ENCODE measurements around the gene VSIG8. TPM values are rescaled to one million over a fixed set of nuclear protein-coding genes. Genes with fewer than 3 reads are reported as not detected.
A peak's percentile ranks its signal among the peaks of the same experiment; 100 is the strongest.
"Not testable (repeated sequence)": the region's sequence is repeated elsewhere in the genome, so short reads cannot be mapped to it uniquely, and the experiment has no call there.

The VSIG8 gene
- total RNA-seq, 2 donors from 2014 or later, result not detected

DNA sequence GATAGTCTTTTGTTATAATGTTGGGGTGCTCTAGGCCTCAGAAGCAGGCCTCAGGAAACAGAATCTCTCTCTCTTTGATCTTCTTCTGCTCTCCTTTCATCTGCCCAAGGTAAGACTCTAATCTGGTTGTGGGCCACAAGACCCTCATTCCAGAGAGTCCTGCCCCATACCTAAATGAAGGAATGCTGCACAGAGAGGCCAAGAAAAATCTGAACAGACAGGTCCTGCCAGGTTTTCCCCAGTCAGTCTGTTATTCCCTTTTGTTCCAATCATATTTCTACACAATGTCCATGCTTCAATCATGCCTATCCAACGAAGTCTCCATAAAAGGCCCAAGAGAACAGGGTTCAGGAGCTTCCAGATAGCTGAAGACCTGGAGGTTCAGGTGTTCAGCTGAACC is 44.5 kb upstream of the VSIG8 start:
- no peak overlapping the region for H3K9ac ChIP-seq (ENCODE audit: extremely low read depth, low read length, poor library complexity, severe bottlenecking)
- H3K36me3 ChIP-seq (ENCODE audit: control insufficient read depth, insufficient read depth, low read length), result no peaks in the 10 kb centered on the region
- H3K9me3 ChIP-seq (ENCODE audit: control insufficient read depth, low read length), result peaks cover 16% of the 10 kb centered on the region
- Mint-ChIP-seq H3K27ac (no peak overlapping the region), H3K4me1 (peaks cover 45% of the 10 kb centered on the region), H3K9me3 (peaks cover 13% of the 10 kb centered on the region), H3K36me3 (ENCODE audit: low read depth) (no peaks in the 10 kb centered on the region), H3K27me3 (ENCODE audit: insufficient read depth) (peaks cover 8% of the 10 kb centered on the region), H3K4me3 (no peak overlapping the region)
- WGBS, 2 experiments (ENCODE audit: insufficient coverage in 1 of 2, insufficient read length in 1 of 2), result 100% methylated on average over 1 of the region's 1 CpG
- no peak overlapping the region for H3K27ac ChIP-seq (ENCODE audit: low read depth, low read length)
- H3K4me1 ChIP-seq (ENCODE audit: control insufficient read depth, insufficient read depth, low read length), result peaks cover 47% of the 10 kb centered on the region
- H3K27me3 ChIP-seq (ENCODE audit: control insufficient read depth, insufficient read depth, low read length, poor library complexity, severe bottlenecking), result no peaks in the 10 kb centered on the region
- H3K4me3 ChIP-seq (ENCODE audit: low read length), result peak overlapping the region; percentile 55
- TF ChIP-seq, protein P1, sequence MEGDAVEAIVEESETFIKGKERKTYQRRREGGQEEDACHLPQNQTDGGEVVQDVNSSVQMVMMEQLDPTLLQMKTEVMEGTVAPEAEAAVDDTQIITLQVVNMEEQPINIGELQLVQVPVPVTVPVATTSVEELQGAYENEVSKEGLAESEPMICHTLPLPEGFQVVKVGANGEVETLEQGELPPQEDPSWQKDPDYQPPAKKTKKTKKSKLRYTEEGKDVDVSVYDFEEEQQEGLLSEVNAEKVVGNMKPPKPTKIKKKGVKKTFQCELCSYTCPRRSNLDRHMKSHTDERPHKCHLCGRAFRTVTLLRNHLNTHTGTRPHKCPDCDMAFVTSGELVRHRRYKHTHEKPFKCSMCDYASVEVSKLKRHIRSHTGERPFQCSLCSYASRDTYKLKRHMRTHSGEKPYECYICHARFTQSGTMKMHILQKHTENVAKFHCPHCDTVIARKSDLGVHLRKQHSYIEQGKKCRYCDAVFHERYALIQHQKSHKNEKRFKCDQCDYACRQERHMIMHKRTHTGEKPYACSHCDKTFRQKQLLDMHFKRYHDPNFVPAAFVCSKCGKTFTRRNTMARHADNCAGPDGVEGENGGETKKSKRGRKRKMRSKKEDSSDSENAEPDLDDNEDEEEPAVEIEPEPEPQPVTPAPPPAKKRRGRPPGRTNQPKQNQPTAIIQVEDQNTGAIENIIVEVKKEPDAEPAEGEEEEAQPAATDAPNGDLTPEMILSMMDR (conservative IDR thresholded peaks at IDR 0.05), result no peak
- no peak for DNase-seq

DNA sequence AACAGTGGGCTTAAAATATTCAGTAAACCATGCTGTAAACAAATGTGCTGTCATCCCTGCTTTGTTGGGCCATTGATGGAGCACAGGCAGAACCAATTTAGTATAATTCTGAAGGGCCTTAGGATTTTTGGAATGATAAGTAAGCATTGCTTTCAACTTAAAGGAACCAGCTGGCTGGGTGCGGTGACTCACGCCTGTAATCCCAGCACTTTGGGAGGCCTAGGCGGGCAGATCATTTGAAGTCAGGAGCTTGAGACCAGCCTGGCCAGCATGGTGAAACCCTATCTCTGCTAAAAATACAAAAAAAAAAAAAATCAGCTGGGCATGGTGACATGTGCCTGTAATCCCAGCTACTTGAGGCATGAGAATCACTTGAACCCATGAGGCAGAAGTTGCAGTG is 41.6 kb upstream of the VSIG8 start:
- Mint-ChIP-seq H3K27me3 (ENCODE audit: insufficient read depth) (peaks cover 12% of the 10 kb centered on the region), H3K4me1 (peaks cover 36% of the 10 kb centered on the region), H3K9me3 (peaks cover 15% of the 10 kb centered on the region)
- not testable (repeated sequence) for H3K4me3 Mint-ChIP-seq; DNase-seq; H3K4me3 ChIP-seq (ENCODE audit: low read length); H3K27me3 ChIP-seq (ENCODE audit: control insufficient read depth, insufficient read depth, low read length, poor library complexity, severe bottlenecking); H3K36me3 Mint-ChIP-seq (ENCODE audit: low read depth); H3K27ac ChIP-seq (ENCODE audit: low read depth, low read length); H3K36me3 ChIP-seq (ENCODE audit: control insufficient read depth, insufficient read depth, low read length); H3K9ac ChIP-seq (ENCODE audit: extremely low read depth, low read length, poor library complexity, severe bottlenecking); H3K27ac Mint-ChIP-seq
- H3K4me1 ChIP-seq (ENCODE audit: control insufficient read depth, insufficient read depth, low read length), result peaks cover 22% of the 10 kb centered on the region
- 82% methylated on average over 3 of the region's 3 CpGs; no CpG with 5 or more reads in 1 of the 2 experiments for WGBS, 2 experiments (ENCODE audit: insufficient coverage in 1 of 2, insufficient read length in 1 of 2)
- peaks cover 16% of the 10 kb centered on the region for H3K9me3 ChIP-seq (ENCODE audit: control insufficient read depth, low read length)

- TF ChIP-seq, protein P1 (conservative IDR thresholded peaks at IDR 0.05), result no peak
- Mint-ChIP-seq H3K9me3 (peaks cover 15% of the 10 kb centered on the region), H3K36me3 (ENCODE audit: low read depth) (no peaks in the 10 kb centered on the region), H3K4me3 (no peak overlapping the region), H3K27ac (no peak overlapping the region), H3K27me3 (ENCODE audit: insufficient read depth) (peaks cover 18% of the 10 kb centered on the region), H3K4me1 (peaks cover 24% of the 10 kb centered on the region)
- H3K4me3 ChIP-seq (ENCODE audit: low read length), result no peak overlapping the region
- 99 to 100% methylated on average over 3 of the region's 3 CpGs for WGBS, 2 experiments (ENCODE audit: insufficient coverage in 1 of 2, insufficient read length in 1 of 2)
- H3K9ac ChIP-seq (ENCODE audit: extremely low read depth, low read length, poor library complexity, severe bottlenecking), result no peak overlapping the region
- peak; percentile 17 for DNase-seq
- peaks cover 11% of the 10 kb centered on the region for H3K4me1 ChIP-seq (ENCODE audit: control insufficient read depth, insufficient read depth, low read length)
- no peaks in the 10 kb centered on the region for H3K27me3 ChIP-seq (ENCODE audit: control insufficient read depth, insufficient read depth, low read length, poor library complexity, severe bottlenecking)
- H3K36me3 ChIP-seq (ENCODE audit: control insufficient read depth, insufficient read depth, low read length), result no peaks in the 10 kb centered on the region
- peaks cover 16% of the 10 kb centered on the region for H3K9me3 ChIP-seq (ENCODE audit: control insufficient read depth, low read length)
- no peak overlapping the region for H3K27ac ChIP-seq (ENCODE audit: low read depth, low read length)
These were observed 40.1 kb upstream of the VSIG8 start for GRCh38 chr1:159902541-159902940.

DNA sequence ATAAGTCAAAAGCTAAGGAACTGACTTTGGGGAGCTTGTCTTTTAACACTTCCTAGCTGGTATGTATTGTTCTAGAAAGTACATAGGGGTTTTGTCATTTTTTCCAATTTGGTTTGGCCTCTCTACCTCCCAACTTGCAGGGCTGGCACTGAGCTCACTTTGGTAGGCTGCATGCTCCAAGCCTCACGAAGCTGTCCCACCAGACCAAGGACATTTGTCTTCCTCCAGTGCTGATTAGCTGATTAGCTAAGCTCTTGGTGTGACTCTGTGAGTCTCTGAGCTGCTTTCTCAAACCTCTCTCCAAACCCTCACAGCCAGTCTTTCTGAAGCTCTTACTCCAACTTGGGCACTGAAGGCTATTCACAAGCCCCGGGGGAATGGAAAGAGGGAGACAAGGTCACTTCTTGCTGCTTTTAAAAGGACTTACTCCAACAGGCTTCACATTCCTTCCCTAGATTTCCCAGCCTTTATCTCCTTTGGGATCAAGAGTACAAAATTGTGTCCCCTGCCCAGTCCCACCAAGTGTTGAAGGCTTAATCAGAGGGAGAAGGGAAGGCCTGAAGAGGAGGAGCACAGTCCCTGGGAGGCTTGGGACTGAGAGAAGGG is 38.4 kb upstream of the VSIG8 start:
- H3K27me3 ChIP-seq (ENCODE audit: control insufficient read depth, insufficient read depth, low read length, poor library complexity, severe bottlenecking), result no peaks in the 10 kb centered on the region
- H3K9ac ChIP-seq (ENCODE audit: extremely low read depth, low read length, poor library complexity, severe bottlenecking), result no peak overlapping the region
- H3K9me3 ChIP-seq (ENCODE audit: control insufficient read depth, low read length), result peaks cover 16% of the 10 kb centered on the region
- H3K27ac Mint-ChIP-seq, result peak overlapping the region; percentile 37
- H3K36me3 Mint-ChIP-seq (ENCODE audit: low read depth), result no peaks in the 10 kb centered on the region
- TF ChIP-seq, protein P1 (conservative IDR thresholded peaks at IDR 0.05), result no peak
- H3K36me3 ChIP-seq (ENCODE audit: control insufficient read depth, insufficient read depth, low read length), result no peaks in the 10 kb centered on the region
- H3K27me3 Mint-ChIP-seq (ENCODE audit: insufficient read depth), result peaks cover 24% of the 10 kb centered on the region
- peaks cover 12% of the 10 kb centered on the region for H3K4me1 ChIP-seq (ENCODE audit: control insufficient read depth, insufficient read depth, low read length)
- peak overlapping the region; percentile 34 for H3K4me3 Mint-ChIP-seq
- DNase-seq, result no peak
- H3K27ac ChIP-seq (ENCODE audit: low read depth, low read length), result no peak overlapping the region
- H3K4me1 Mint-ChIP-seq, result peaks cover 24% of the 10 kb centered on the region
- peaks cover 15% of the 10 kb centered on the region for H3K9me3 Mint-ChIP-seq
- H3K4me3 ChIP-seq (ENCODE audit: low read length), result no peak overlapping the region
- WGBS, 2 experiments (ENCODE audit: insufficient coverage in 1 of 2, insufficient read length in 1 of 2), result 78 to 90% methylated on average over 2 of the region's 2 CpGs
